IPS-NIHi7 (cell line): ENCODE data around the gene SLC6A13.
A peak's percentile ranks its signal among the peaks of the same experiment; 100 is the strongest.
"Not testable (repeated sequence)": the region's sequence is repeated elsewhere in the genome, so short reads cannot be mapped to it uniquely, and the experiment has no call there.

ENCODE experiments used
- DNase-seq: peaks from one replicate; pipeline ENCODE4 v3.0.0; 2012; ENCODE audit warnings: mixed read lengths; ENCODE audit errors: extremely low spot score

SLC6A13 gene

GRCh38 chr12:233615-233968 lies 29.0 kb downstream of the SLC6A13 start:
- no peak for DNase-seq

- DNase-seq, result no peak
These were observed 29.7 kb downstream of the SLC6A13 start for GRCh38 chr12:232731-233614.

- no peak for DNase-seq
These were observed 31.5 kb downstream of the SLC6A13 start for GRCh38 chr12:230925-231671.

GRCh38 chr12:229441-230191 lies 33.0 kb downstream of the SLC6A13 start:
- DNase-seq, result no peak

GRCh38 chr12:228846-229200 lies 33.8 kb downstream of the SLC6A13 start:
- DNase-seq, result no peak

GRCh38 chr12:227923-228845 lies 34.5 kb downstream of the SLC6A13 start:
- no peak for DNase-seq

GRCh38 chr12:227286-227915 lies 35.2 kb downstream of the SLC6A13 start:
- no peak for DNase-seq

GRCh38 chr12:226401-226800 lies 36.2 kb downstream of the SLC6A13 start:
- peak; percentile 56 for DNase-seq

- DNase-seq, result no peak
These were observed 37.6 kb downstream of the SLC6A13 start for GRCh38 chr12:225012-225411.

- no peak for DNase-seq
These were observed 38.3 kb downstream of the SLC6A13 start for GRCh38 chr12:224330-224729.

- no peak for DNase-seq
These were observed 38.8 kb downstream of the SLC6A13 start for GRCh38 chr12:223841-224240.

GRCh38 chr12:221736-222135 lies 40.9 kb downstream of the SLC6A13 start:
- no peak for DNase-seq

GRCh38 chr12:220946-221550 lies 41.6 kb downstream of the SLC6A13 start:
- DNase-seq, result no peak

- no peak for DNase-seq
These were observed 42.1 kb downstream of the SLC6A13 start for GRCh38 chr12:220491-220890.

- DNase-seq, result peak; percentile 95
These were observed 42.7 kb downstream of the SLC6A13 start for GRCh38 chr12:219891-220352.

- DNase-seq, result no peak
These were observed 43.7 kb downstream of the SLC6A13 start for GRCh38 chr12:218728-219590.

- no peak for DNase-seq
These were observed 44.4 kb downstream of the SLC6A13 start for GRCh38 chr12:218221-218620.

GRCh38 chr12:217029-217428 lies 45.6 kb downstream of the SLC6A13 start:
- DNase-seq, result not testable (repeated sequence)

- DNase-seq, result no peak
These were observed 47.5 kb downstream of the SLC6A13 start for GRCh38 chr12:215116-215515.
